ENCODE data around the gene OR11H7.
"Not testable (repeated sequence)": the region's sequence is repeated elsewhere in the genome, so short reads cannot be mapped to it uniquely, and the experiment has no call there.

Gene OR11H7

GRCh38 chr14:20198991-20199390 lies 29.8 kb upstream of the OR11H7 start:
- no peak for TF ChIP-seq MYC (IDR thresholded peaks at IDR 0.05; ENCODE audit: low read depth, low read length)
- TF ChIP-seq POLR2A (IDR thresholded peaks at IDR 0.05; ENCODE audit: extremely low read depth, insufficient read length) = no peak
- TF ChIP-seq CTCF (IDR thresholded peaks at IDR 0.05; ENCODE audit: low read depth, low read length) = no peak
- TF ChIP-seq MAX (IDR thresholded peaks at IDR 0.05; ENCODE audit: low read depth, low read length) = no peak
- no peak overlapping the region for H3K4me3 ChIP-seq (ENCODE audit: low read depth, low read length)
- no peak for DNase-seq (ENCODE audit: low read depth)

- no peak for DNase-seq (ENCODE audit: low read depth)
- TF ChIP-seq CTCF (IDR thresholded peaks at IDR 0.05; ENCODE audit: low read depth, low read length) (no peak), MYC (IDR thresholded peaks at IDR 0.05; ENCODE audit: low read depth, low read length) (no peak), MAX (IDR thresholded peaks at IDR 0.05; ENCODE audit: low read depth, low read length) (no peak), POLR2A (IDR thresholded peaks at IDR 0.05; ENCODE audit: extremely low read depth, insufficient read length) (no peak)
- H3K4me3 ChIP-seq (ENCODE audit: low read depth, low read length) = no peak overlapping the region
These were observed 24.1 kb upstream of the OR11H7 start for GRCh38 chr14:20204721-20205120.

GRCh38 chr14:20209595-20209994 lies 19.2 kb upstream of the OR11H7 start:
- TF ChIP-seq POLR2A (IDR thresholded peaks at IDR 0.05; ENCODE audit: extremely low read depth, insufficient read length) (no peak), MAX (IDR thresholded peaks at IDR 0.05; ENCODE audit: low read depth, low read length) (no peak), MYC (IDR thresholded peaks at IDR 0.05; ENCODE audit: low read depth, low read length) (no peak), CTCF (IDR thresholded peaks at IDR 0.05; ENCODE audit: low read depth, low read length) (no peak)
- no peak overlapping the region for H3K4me3 ChIP-seq (ENCODE audit: low read depth, low read length)
- no peak for DNase-seq (ENCODE audit: low read depth)

- not testable (repeated sequence) for DNase-seq (ENCODE audit: low read depth); H3K4me3 ChIP-seq (ENCODE audit: low read depth, low read length)
These were observed 16.4 kb upstream of the OR11H7 start for GRCh38 chr14:20212406-20212805.

GRCh38 chr14:20215196-20215595 lies 13.6 kb upstream of the OR11H7 start:
- H3K4me3 ChIP-seq (ENCODE audit: low read depth, low read length) = no peak overlapping the region
- no peak for DNase-seq (ENCODE audit: low read depth)
- TF ChIP-seq CTCF (IDR thresholded peaks at IDR 0.05; ENCODE audit: low read depth, low read length) (no peak), MAX (IDR thresholded peaks at IDR 0.05; ENCODE audit: low read depth, low read length) (no peak), MYC (IDR thresholded peaks at IDR 0.05; ENCODE audit: low read depth, low read length) (no peak), POLR2A (IDR thresholded peaks at IDR 0.05; ENCODE audit: extremely low read depth, insufficient read length) (no peak)

- no peak overlapping the region for H3K4me3 ChIP-seq (ENCODE audit: low read depth, low read length)
- DNase-seq (ENCODE audit: low read depth) = no peak
- no peak for TF ChIP-seq CTCF (IDR thresholded peaks at IDR 0.05; ENCODE audit: low read depth, low read length)
- TF ChIP-seq POLR2A (IDR thresholded peaks at IDR 0.05; ENCODE audit: extremely low read depth, insufficient read length) = no peak
- TF ChIP-seq MYC (IDR thresholded peaks at IDR 0.05; ENCODE audit: low read depth, low read length) = no peak
- TF ChIP-seq MAX (IDR thresholded peaks at IDR 0.05; ENCODE audit: low read depth, low read length) = no peak
These were observed 9.7 kb upstream of the OR11H7 start for GRCh38 chr14:20219033-20219432.

Measured in NB4 (cell line).